Adipocyte (in vitro differentiated cells): ENCODE data around the gene GPR155.
"Not testable (repeated sequence)": the region's sequence is repeated elsewhere in the genome, so short reads cannot be mapped to it uniquely, and the experiment has no call there.

Experiments
- DNase-seq: peaks from one replicate; pipeline ENCODE4 v3.0.0-alpha.2; 2015; ENCODE audit warnings: low read depth
- H3K27me3 ChIP-seq: replicated peaks from 2 replicates; pipeline ENCODE4 v1.7.0; 2013; ENCODE audit warnings: mild to moderate bottlenecking, low read length, moderate library complexity; ENCODE audit not compliant: control insufficient read depth, insufficient read depth
- H3K36me3 ChIP-seq: 2 replicates; pipeline ENCODE4 v1.7.0; 2013; ENCODE audit warnings: low read length, mild to moderate bottlenecking, moderate library complexity; ENCODE audit not compliant: control insufficient read depth, insufficient read depth, severe bottlenecking
- H3K4me1 ChIP-seq: 2 replicates; pipeline ENCODE4 v1.7.0; 2013; ENCODE audit warnings: mild to moderate bottlenecking, low read length, moderate library complexity; ENCODE audit not compliant: control insufficient read depth, insufficient read depth
- H3K4me3 ChIP-seq: 2 replicates; pipeline ENCODE4 v1.7.0; 2013; ENCODE audit warnings: mild to moderate bottlenecking, low read length, moderate library complexity
- H3K9ac ChIP-seq: 2 replicates; pipeline ENCODE4 v1.7.0; 2013; ENCODE audit warnings: mild to moderate bottlenecking, low read length, moderate library complexity
- H3K9me3 ChIP-seq: 2 replicates; pipeline ENCODE4 v1.7.0; 2013; ENCODE audit warnings: mild to moderate bottlenecking, low read length, moderate library complexity; ENCODE audit not compliant: control insufficient read depth

GPR155 gene

DNA sequence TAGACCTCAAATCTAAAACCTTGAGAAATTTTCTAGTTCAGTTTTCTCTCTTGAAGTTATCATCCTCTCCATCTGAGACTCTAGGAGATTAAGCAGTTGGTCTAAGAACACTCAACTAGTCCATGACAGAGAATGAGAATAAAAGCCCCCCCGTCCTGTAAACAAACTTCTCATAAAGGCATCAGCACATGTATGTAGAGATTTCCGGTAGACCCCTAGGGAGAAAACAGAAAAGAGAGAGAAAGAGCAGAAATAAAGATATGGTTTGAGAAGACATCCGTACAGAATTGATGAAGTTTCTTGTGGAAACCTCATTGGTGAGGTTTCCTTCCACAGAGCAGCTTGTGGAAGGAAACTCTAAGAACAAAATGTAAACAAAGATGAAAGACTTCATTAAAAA is 3.2 kb upstream of the GPR155 start:
- Histone ChIP-seq H3K27me3 (no peaks in the 10 kb centered on the region), H3K4me1 (peaks cover 8% of the 10 kb centered on the region), H3K9me3 (no peaks in the 10 kb centered on the region), H3K9ac (no peak overlapping the region), H3K36me3 (no peaks in the 10 kb centered on the region), H3K4me3 (no peak overlapping the region)
- no peak for DNase-seq

- not testable (repeated sequence) for H3K9ac ChIP-seq, H3K36me3 ChIP-seq, DNase-seq
These were observed 2.7 kb upstream of the GPR155 start for GRCh38 chr2:174489520-174489919.

GRCh38 chr2:174487820-174488162 is 962 bp upstream of the GPR155 start:
- DNase-seq: no peak
- Histone ChIP-seq H3K4me3 (peak overlapping the region; percentile 96), H3K27me3 (no peaks in the 10 kb centered on the region), H3K36me3 (no peaks in the 10 kb centered on the region), H3K9me3 (no peaks in the 10 kb centered on the region), H3K4me1 (peaks cover 8% of the 10 kb centered on the region), H3K9ac (no peak overlapping the region)

More at GRCh38 chr2:174489520-174489919, 2.7 kb upstream of the GPR155 start:
- H3K9me3 ChIP-seq, H3K4me1 ChIP-seq, H3K27me3 ChIP-seq, H3K4me3 ChIP-seq: not testable (repeated sequence)

- peak overlapping the region; percentile 85 for H3K9ac ChIP-seq
- peak; percentile 100 for DNase-seq
- H3K4me1 ChIP-seq: peaks cover 8% of the 10 kb centered on the region
- peak overlapping the region; percentile 96 for H3K4me3 ChIP-seq
- H3K9me3 ChIP-seq: no peaks in the 10 kb centered on the region
- H3K27me3 ChIP-seq: no peaks in the 10 kb centered on the region
- no peaks in the 10 kb centered on the region for H3K36me3 ChIP-seq
These were observed 435 bp upstream of the GPR155 start for GRCh38 chr2:174487108-174487819.

- H3K9me3 ChIP-seq: no peaks in the 10 kb centered on the region
- H3K4me3 ChIP-seq: peak overlapping the region; percentile 94
- H3K4me1 ChIP-seq: peaks cover 8% of the 10 kb centered on the region
- peak overlapping the region; percentile 83 for H3K9ac ChIP-seq
- DNase-seq: peak; percentile 39
- H3K36me3 ChIP-seq: peaks cover 6% of the 10 kb centered on the region
- H3K27me3 ChIP-seq: no peaks in the 10 kb centered on the region
These were observed 854 bp downstream of the GPR155 start for GRCh38 chr2:174485788-174486562.

- DNase-seq: not testable (repeated sequence)
These were observed 1.8 kb downstream of the GPR155 start for GRCh38 chr2:174485045-174485444.

GRCh38 chr2:174484573-174484972 is 2.3 kb downstream of the GPR155 start:
- no peak overlapping the region for H3K9ac ChIP-seq
- H3K9me3 ChIP-seq: no peaks in the 10 kb centered on the region
- peaks cover 8% of the 10 kb centered on the region for H3K4me1 ChIP-seq
- H3K27me3 ChIP-seq: no peaks in the 10 kb centered on the region
- peaks cover 6% of the 10 kb centered on the region for H3K36me3 ChIP-seq
- no peak for DNase-seq
- H3K4me3 ChIP-seq: no peak overlapping the region

More at GRCh38 chr2:174485045-174485444, 1.8 kb downstream of the GPR155 start:
- H3K36me3 ChIP-seq, H3K4me1 ChIP-seq, H3K4me3 ChIP-seq, H3K9me3 ChIP-seq, H3K27me3 ChIP-seq, H3K9ac ChIP-seq: not testable (repeated sequence)

GRCh38 chr2:174482854-174483253 is 4.0 kb downstream of the GPR155 start:
- H3K9me3 ChIP-seq: no peaks in the 10 kb centered on the region
- DNase-seq: no peak
- peaks cover 8% of the 10 kb centered on the region for H3K4me1 ChIP-seq
- H3K9ac ChIP-seq: no peak overlapping the region
- H3K36me3 ChIP-seq: peaks cover 6% of the 10 kb centered on the region
- no peaks in the 10 kb centered on the region for H3K27me3 ChIP-seq
- no peak overlapping the region for H3K4me3 ChIP-seq

DNA sequence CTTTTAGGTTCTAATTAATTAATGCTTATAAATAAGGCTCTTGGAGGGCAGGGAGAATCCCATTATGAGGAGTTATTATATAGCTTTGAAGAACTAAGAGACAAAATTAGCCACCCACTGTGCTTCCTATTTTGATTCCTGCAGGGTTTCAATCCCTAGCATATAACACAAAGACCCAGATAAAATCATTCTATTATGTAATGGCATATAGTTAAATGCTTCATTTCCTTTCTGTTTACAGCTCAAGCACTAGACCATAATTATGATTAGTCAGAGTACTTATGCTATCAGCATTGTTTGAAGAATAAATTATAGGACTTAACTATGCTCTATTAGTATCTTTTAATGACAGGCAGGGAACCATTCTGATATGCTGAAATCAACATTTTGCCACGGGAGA is 9.1 kb downstream of the GPR155 start:
- Histone ChIP-seq H3K4me3 (no peak overlapping the region), H3K9ac (no peak overlapping the region), H3K9me3 (no peaks in the 10 kb centered on the region), H3K36me3 (peaks cover 6% of the 10 kb centered on the region), H3K4me1 (no peaks in the 10 kb centered on the region), H3K27me3 (no peaks in the 10 kb centered on the region)
- no peak for DNase-seq

- Histone ChIP-seq H3K9me3 (no peaks in the 10 kb centered on the region), H3K9ac (no peak overlapping the region), H3K4me3 (no peak overlapping the region), H3K4me1 (no peaks in the 10 kb centered on the region), H3K27me3 (no peaks in the 10 kb centered on the region), H3K36me3 (no peaks in the 10 kb centered on the region)
- no peak for DNase-seq
These were observed 13.0 kb downstream of the GPR155 start for GRCh38 chr2:174473796-174474195.

DNA sequence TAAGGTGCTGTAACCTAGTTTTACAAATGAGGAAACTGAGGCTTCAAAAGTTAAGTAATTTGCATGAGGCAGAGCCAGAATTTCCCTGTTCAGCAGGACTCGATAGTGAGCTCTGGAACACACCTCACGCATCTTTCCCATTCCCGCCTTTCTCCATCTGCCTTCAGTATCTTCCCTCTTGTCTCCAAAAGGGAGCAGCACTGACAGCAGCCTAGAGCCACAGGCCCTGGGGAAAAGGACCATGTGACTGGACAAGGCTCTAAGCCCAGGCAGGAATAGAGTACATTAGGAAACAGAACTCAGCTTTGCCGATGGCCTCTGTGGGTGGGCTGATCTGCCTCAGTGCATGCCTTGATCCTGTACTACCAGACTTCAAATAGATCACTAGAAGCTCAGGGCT is 21.5 kb downstream of the GPR155 start:
- Histone ChIP-seq H3K27me3 (no peaks in the 10 kb centered on the region), H3K9me3 (no peaks in the 10 kb centered on the region), H3K4me1 (no peaks in the 10 kb centered on the region), H3K4me3 (no peak overlapping the region), H3K9ac (no peak overlapping the region), H3K36me3 (no peaks in the 10 kb centered on the region)
- DNase-seq: no peak
